GM12873 (cell line): Measurements from ENCODE around the gene TMEM106B.
A peak's percentile ranks its signal among the peaks of the same experiment; 100 is the strongest.

Experiments
- TF ChIP-seq, protein P1 (sequence below): IDR thresholded peaks from 2 replicates; pipeline ENCODE4 v1.5.1; 2012; ENCODE audit warnings: low read depth, mild to moderate bottlenecking, moderate library complexity, low read length, control low read depth; ENCODE audit not compliant: insufficient read depth; ENCODE audit errors: missing control alignments

TMEM106B gene

DNA sequence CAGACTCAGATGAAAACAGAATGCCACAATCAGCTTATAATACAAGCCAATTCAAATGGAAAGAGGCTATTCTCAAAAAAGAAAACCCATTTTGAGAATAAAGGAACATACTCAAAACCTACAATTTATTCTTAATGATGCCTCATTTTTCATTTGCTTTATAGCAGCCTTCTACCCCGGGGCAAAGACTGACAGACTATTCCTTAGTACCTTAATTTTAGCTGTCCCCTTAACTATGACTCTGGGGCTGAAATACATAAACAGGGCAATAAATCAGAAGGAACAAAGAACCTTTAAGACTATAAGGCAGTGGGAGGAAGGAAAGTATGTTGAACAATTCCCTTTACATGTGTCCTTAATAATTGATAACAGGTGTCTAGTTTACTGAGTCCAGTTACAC, 76.8 kb downstream of the TMEM106B start:
- TF ChIP-seq, protein P1, sequence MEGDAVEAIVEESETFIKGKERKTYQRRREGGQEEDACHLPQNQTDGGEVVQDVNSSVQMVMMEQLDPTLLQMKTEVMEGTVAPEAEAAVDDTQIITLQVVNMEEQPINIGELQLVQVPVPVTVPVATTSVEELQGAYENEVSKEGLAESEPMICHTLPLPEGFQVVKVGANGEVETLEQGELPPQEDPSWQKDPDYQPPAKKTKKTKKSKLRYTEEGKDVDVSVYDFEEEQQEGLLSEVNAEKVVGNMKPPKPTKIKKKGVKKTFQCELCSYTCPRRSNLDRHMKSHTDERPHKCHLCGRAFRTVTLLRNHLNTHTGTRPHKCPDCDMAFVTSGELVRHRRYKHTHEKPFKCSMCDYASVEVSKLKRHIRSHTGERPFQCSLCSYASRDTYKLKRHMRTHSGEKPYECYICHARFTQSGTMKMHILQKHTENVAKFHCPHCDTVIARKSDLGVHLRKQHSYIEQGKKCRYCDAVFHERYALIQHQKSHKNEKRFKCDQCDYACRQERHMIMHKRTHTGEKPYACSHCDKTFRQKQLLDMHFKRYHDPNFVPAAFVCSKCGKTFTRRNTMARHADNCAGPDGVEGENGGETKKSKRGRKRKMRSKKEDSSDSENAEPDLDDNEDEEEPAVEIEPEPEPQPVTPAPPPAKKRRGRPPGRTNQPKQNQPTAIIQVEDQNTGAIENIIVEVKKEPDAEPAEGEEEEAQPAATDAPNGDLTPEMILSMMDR = no peak

DNA sequence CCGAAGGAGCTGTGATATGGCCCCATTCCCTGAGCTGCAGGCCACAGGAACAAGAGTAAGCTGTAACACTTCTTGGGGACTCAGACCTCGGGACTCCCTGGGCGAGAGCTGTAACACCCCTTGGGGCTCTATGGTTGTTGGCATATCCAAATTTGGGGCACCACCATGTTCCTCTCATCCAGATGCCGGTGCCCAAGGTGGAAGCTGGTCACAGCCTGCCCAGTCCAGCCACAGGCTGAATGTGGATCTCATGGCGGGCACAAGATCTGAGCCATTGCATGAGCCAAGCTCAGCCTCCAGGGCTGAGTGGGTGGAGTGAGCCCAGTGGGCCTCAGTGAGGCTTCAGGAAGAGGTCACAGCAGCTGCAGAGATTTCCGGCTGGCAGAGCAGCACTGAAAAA, 78.9 kb downstream of the TMEM106B start:
- TF ChIP-seq, protein P1 = no peak

DNA sequence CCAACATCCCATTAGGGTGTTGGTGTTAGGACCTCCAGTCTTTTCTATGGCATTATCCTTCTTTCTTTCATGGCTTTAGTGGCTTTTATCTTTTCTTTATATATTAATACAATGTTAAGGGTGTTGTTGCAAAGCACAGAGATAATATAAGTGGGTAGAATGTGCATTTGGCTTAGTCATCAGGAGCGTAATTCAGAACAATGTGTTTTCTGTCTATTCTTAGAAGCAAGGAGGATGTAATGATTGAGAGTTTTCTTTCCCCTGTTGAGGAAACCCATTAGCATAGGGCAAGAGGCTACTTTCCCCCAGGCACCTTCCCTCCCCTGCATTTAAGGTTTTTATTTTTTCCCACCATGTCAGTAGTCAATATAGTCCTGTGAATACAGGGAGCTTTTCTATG, 79.7 kb downstream of the TMEM106B start:
- TF ChIP-seq, protein P1 = no peak

DNA sequence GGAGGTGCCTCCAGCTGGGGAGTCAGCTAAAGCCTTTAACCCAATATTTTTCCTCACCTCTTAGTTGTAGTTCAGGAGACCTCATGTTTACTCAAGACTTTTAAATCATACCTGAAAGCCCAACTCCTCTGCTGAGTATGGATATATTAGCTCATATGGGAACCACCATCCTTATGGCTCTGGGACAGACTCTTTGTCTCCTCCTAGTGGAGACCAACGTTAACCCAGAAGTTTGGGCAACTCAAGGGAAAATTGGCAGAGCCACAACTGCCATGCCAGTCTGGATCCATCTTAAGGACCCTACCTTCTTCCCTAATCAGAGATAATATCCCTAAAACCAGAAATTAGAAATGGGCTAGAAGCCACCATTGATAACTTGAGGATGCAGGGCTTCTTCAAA, 80.8 kb downstream of the TMEM106B start:
- TF ChIP-seq, protein P1 = peak; percentile 65
